Endometrial microvascular endothelial cells (primary cell): ENCODE data around the gene KLC1. TPM values are rescaled to one million over a fixed set of nuclear protein-coding genes. Genes with fewer than 3 reads are reported as not detected.
"Not testable (repeated sequence)": the region's sequence is repeated elsewhere in the genome, so short reads cannot be mapped to it uniquely, and the experiment has no call there.

ENCODE experiments used
- in situ Hi-C: cut with HindIII; loops from 2 replicates; pipeline ENCODE4 v1.10.0; 2017; ENCODE audit warnings: low sequenced_read_pairs, low pct_unique_long_range_greater_than_20kb; ENCODE audit errors: inconsistent ontology term
- total RNA-seq: library from RNA; depleted of rRNA; stranded (reverse); fragments of >200 nt; gene quantifications from one replicate; pipeline ENCODE4 v1.2.3, GENCODE V29; 2015; ENCODE audit errors: inconsistent ontology term

KLC1 gene
- total RNA-seq, 1 donor from 2014 or later = 135 TPM

DNA sequence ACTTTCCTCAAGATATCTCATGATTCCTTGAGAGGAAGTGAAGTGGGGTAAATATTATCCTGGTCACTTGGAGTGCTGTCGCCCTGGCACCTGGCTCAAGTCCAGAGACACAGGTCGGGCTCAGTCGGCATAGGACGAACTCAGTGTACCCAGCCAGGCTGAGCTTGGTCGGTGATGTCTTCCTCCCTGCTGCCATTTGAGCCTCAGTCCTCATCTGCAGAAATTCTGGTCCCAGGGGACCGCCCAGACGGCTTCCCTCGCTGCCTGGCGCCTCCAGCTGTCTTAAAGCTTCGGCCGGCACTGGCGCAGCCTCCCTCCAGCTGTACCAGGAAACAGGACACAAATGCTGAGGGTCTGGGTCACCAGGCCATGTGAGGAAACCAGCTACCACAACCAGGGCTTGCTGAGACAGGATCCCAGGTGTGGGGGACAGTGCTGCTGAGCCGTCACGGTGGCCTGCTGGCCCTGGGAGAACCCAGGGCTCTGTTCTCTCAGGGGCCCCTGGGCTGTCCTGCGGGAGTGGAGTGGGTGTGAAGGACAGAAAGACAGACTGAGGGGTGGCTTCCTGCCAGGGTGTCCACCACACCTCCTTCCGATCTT is 5.0 kb upstream of the KLC1 start:
- in situ Hi-C loops = no loop called here

DNA sequence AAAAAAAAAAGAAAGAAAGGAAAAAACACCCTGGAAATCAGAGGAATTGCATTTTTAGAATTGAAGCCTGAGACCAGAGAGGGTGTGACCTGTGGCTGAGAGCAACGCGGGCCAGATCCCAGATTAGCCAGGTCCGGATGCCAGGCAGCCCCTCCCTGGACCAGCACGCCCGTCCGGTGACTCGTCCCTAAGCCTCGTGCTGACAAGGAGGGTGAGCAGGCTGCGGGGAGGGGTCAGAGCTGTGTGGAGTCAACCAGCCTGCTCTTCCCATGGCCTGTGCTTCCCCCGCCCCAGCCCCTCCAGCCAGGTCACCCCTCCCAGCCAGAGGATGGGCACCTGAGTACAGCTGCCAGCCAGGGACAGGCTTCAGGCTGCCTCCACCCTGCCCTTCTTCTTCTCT is 4.2 kb upstream of the KLC1 start:
- in situ Hi-C loops = no loop called here

DNA sequence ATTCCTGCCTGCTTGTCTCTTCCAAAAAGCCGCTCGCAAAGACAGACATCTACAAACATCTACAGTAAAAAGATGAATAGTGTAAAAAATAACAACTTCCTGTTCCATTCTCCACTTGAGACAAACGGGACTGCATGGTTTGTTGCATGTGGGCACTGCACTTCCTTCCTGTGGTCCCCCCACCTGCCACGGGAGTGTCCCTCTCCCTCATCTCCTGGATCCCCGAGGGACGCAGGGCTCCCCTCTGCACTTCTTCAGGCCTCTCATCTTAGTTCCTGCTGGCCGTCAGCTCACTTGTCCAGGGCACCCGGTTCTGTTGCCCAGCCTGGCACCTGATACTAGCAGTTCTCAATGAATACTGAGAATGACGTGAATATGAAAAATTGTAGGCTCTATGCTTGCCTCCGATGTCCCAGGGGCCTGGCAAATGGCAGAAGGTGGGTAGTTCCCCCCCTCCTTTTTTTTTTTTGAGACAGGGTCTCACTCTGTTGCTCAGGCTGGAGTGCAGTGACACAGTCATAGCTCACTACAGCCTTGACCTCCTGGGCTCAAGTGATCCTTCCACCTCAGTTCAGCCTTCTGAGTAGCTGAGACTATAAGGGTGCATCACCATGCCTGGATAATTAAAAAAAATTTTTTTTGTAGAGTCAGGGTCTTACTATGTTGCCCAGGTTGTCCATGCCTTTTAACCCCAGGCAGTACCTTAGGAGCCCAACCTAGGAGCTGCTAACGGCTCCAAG is 3.5 kb upstream of the KLC1 start:
- in situ Hi-C loops = no loop called here

DNA sequence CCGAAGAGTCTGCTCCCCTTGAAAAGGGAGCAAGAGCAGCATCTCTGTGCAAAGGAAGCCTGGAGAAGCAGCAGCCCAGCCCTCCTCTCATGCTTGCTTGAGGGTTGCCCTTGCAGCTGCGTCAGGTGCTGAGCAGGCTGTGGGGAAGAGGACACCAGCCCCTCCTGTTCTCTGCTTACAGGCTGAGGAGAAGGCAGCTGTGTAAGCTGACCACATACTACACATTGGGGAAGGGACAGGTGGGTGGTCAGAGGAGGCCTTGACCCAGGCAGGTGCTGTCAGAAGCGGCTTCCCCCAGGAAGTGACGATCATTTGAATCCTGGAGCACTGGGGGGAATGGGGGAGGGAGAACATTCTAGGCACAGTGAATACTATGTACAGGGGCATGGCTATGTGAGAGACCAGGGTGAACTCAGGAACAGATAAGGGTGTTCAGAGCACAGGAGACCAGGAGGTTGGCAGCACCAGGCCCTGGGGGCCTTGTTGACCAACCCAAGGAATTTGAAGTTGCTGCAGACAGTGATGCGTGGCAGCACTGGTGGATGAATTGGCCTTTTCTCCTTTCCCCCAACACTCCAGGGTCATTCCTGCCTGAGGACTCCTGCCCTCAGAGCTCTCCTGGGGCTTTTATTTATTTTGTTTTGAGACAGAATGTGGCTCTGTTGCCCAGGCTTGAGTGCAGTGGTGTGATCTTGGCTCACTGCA is 2.7 kb upstream of the KLC1 start:
- in situ Hi-C loops = no loop called here

DNA sequence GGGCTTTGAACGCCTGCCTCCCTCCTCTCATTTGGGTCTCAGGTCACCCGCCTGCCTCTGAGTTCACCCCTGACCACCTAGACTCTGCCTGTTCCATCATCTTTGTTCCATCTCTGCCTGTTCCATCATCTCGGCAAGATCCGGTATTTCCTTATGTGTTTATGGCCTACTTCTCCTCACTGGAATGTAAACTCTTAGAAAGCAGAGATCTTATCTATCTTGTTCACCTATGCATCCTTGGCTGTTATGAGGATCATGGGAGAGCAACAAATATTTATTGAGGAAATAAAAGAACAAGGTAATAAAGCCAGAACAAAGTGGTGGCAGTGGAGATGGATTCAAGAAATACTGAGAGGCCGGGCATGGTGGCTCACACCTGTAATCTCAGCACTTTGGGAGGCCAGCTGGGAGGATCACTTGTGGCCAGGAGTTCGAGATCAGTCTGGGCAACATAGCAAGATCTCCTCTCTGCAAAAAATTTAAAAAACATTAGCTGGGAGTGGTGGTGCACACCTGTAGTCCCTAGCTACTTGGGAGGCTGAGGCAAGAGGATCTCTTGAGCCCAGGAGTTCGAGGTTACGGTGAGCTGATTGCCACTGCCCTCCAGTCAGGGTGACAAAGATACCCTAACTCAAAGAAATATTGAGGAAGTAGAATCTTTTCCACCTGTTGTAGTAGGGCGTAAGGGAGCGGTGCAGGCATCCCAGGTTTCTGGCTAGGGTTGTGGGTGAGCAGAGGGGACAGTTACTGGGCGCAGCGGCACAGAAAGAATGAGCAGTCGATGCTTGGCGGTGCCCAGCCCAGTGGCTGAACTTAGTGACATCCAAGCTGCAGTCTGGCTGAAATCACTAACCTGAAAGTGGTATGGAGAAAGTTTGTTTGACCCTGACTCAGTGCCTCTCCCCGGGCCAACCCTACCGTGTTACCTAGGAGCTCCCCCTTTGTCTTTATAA is 1.7 kb upstream of the KLC1 start:
- in situ Hi-C loops = no loop called here

DNA sequence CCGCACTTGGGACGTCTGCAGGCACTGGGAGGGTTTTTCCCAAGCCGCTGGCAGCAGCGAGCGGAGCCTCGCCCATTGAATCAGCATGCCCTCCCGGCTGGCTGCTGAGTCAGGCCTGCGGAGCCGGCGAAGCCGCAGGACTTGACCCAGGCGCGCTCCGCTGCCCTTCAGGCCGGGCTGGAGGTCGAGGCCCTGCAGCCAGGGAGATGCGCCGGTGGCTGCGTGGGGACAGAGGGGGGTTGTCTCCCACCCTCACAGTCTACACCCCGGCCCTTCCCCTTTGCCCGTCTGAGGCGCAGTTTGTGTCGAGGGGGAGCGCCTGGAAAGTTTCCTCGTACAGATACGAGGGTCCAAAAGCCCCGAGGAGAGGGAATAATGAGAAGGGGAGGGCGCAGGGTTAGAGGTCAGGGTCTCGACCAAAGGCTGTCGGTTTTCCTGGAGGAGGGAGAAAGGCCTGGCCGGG is 759 bp upstream of the KLC1 start:
- in situ Hi-C loops = no loop called here

DNA sequence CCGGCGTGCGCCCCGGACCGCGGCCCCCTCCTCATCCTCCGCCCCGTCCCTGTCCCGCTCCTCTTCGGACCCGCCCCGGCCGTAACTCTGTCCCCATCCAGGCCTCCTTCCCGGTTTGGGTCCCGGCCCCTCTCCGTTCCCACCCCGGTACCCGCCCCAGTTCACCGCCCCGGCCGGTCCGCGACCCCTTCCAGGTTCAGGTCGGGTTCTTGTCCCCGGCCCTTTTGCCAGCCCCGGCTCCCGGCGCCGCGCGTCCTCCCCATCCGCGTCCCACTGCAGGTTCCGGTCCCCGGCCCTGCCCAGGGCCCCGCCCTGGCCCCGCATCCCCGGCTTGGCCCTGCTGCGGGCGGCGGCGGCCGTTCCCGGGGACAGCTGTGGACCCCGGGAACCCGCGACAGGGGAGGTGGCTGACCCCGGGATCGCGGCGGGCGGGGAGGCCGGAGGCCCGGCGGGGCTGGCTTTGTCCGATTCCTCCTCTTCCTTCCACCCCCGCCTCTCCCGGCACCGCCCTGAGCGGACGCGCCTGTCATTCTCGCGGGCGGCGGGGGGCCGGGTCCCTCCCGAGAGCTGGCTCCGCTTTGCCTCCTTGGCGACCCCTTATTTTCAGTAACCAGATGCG is 601 bp downstream of the KLC1 start:
- in situ Hi-C loops = no loop called here

DNA sequence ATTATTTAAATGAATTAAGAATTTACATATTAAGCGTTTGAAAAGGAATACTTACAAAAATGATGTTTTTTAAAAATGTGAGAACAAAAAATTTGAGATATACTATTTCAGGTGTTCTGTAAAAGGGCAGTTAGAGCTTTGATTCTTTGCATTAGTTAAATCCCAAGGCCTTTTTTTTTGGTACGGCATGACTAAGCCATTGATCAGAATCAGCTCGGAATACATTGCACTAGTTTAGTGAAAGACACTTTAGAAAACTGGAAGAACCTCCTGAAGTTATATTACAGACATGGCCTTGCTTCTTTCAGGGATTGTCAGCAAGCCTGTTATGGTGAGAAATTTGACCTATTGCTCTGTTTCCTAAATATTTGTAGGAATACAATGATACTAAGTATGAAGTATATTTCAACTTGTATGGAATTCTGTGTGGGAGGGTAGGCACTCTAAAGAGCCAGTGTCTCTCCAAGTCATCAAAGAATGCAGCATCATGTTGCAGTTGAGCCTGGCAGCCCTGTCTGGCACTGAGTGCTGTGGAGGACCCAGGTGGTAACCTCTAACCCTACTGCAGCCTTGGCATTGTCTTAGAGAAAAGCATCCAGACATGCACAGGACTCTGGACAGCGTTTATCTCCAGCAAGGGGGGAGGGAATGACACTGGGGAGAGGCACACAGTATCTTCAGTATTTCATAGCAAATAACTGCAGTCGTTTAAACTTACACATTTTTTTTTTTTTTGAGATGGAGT is 1.5 kb downstream of the KLC1 start:
- in situ Hi-C loops = no loop called here

DNA sequence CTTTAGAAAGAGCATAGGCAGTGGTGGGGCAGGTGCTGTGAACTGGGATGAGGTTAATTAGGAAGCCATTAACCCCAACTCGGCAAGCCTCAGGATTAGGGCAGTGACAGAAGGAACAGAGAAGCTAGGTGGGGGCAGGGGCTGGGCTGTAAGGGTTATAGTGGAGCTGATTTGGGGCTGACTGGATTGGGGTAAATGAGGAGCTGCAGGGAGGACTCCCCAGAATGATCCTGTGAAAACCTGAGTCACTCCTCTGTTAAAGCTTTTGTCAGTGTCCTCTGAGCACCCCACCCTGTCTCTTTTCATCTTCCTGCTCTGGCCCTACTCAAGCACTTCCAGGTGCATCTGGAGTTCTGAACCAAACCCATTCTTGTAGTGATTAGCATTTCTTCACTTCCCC is 4.4 kb downstream of the KLC1 start:
- in situ Hi-C loops = no loop called here

DNA sequence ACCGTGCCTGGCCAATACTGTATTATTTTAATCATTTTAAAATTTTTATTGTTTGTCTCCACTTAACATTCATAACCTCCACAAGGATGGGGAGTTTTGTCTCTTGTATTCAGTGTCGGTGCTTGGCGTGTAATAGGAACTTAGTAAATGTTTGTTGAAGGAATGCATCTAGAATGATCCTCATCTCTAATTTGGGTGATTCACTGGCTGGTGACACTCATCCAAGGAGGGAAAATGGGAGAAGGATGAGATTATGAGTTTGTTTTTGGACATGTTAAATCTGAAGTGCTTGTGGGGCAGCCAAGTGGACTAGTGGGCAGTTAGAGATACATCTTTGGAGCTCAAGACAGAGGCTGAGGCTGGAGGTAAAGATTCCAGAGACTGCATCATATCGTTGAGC is 5.1 kb downstream of the KLC1 start:
- in situ Hi-C loops = no loop called here

DNA sequence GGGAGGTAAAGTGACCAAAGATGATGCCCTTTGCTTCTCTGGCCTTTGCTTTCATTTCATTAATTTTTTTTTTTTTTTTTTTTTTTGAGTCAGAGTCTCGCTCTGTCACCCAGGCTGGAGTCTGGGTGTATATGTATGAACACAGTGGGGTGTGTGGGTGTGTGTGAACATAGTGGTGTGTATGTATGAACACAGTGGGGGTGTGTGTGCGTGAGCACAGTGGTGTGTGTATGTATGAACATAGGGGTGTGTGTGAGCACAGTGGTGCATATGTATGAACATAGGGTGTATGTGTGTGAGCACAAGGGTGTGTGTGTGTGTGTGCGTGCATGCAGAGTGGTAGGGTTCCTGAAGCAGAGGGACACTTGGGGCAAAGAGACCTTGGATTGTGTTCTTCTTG is 9.6 kb downstream of the KLC1 start:
- in situ Hi-C loops = no loop called here

DNA sequence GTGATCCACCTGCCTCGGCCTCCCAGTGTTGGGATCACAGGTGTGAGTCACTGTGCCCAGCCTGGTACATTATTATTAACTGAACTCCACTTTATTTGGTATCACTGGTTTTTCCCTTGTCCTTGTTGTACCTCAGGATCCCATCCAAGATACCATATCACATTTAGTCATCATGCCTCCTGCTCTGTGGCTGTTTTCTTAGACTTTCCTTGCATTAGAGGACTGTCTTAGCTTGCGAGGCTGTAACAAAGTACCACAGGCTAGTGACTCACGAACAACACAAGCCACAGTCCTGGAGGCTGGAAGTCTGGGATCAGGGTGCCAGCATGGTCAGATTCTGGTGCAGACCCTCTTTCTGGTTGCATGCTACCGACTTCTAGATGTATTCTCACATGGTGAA is 12.2 kb downstream of the KLC1 start:
- in situ Hi-C loops = no loop called here

DNA sequence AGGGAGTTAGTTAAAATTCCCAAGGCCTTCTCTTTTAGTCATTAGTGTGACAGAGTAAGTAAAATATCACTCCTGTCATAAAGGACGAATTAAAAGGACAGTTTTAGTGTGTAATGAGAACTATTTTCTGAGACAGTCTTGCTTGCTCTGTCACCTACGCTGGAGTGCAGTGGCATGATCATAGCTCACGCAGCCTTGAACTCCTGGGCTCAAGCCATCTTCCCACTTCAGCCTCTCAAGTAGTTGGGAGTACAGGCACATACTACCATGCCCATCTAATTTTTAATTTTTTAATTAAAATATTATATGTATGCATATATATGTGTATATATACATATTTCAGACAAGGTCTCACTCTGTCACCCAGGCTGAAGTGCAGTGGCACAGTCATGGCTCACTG is 17.2 kb downstream of the KLC1 start:
- in situ Hi-C loops = no loop called here

DNA sequence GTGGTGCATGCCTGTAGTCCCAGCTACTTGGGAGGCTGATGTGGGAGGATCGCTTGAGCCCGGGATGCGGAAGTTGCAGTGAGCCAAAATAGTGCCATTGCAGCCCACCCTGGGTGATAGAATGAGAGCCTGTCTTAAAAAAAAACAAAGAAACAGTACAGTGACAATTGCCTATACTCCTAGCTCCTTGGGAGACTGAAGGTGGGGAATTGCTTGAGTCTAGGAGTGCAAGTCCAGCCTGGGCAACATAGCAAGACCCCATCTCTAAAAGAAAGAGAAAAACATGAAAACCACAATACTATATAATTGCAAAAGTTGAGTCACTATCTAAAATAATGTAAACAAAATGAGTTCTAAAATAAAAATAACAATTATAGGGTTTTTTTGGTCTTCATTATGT is 20.0 kb downstream of the KLC1 start:
- in situ Hi-C loops = no loop called here

DNA sequence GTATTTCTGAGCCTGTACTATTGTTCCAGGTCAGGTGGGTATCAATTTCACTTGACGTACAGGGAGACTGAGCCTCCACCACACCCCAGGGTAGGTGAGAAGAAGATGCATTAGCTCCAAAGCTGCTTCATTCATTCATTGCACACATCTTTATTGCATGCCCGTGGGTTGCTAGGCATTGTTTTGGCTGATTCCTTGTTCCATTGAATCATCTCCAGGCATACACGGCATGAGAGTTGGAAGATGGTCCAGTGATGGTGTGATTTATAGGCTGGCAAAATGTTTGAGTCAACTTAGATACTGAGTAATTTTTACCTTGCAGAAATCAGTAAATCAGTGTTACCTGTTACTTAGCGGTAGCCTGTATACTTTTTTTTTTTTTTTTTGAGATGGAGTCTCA is 21.2 kb downstream of the KLC1 start:
- in situ Hi-C loops = no loop called here

DNA sequence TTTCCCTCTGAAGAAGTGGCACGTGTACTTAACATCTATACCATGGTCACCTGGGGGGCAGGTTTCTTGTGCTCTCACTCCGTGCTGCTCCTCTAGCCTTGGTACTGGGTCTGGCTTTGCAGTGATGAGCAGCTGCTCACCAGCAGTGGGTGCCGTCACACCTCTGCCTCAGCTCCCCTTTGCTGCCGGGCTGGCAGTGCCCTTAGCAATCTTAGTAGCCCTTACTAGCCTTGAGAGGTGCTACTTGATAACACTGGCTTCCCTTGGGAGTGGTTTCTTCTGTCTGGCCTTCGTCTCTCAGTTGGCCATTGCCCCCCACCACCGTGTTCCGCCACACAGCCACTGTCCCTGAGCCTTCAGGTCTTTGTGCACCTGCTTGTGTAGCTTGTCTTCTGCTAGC is 22.6 kb downstream of the KLC1 start:
- in situ Hi-C loops = no loop called here

DNA sequence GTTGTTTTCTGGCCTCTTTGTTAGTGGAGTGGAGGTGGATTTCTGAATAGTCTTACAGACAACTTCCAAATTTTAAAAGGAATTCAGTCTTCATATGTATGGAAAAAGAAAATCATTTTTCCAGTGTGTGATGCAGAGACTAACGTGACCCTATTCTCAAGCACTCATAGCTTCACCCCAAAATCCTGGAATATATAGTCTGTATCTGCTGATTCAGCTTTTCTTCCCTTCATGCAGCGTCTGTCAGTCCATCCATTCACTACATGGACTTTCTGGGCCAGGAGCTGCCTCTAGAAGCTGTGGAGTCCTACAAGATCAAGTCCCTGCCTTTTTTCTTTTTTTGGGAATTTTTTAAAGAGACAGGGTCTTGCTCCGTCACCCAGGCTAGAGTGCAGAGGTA is 23.8 kb downstream of the KLC1 start:
- in situ Hi-C loops = no loop called here

DNA sequence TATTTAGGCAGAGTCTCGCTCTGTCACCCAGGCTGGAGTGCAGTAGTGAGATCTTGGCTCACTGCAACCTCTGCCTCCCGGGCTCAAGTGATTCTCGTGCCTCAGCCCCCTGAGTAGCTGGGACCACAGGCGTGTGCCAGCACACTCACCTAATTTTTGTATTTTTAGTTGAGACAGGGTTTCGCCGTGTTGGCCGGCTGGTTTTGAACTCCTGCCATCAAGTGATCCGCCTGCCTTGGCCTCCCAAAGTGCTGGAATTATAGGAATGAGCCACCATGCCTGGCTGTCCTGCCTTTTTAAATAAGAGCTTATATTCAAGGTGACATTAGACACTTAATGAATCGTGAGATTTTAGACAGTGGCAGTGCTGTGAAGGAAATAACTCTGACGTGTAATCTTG is 24.3 kb downstream of the KLC1 start:
- in situ Hi-C loops = not testable (repeated sequence)
